Esophagus squamous epithelium (tissue), 5 donors: Measurements from ENCODE around the gene RASA1. TPM values are rescaled to one million over a fixed set of nuclear protein-coding genes. Genes with fewer than 3 reads are reported as not detected.

ENCODE experiments used
- DNase-seq: peaks from one replicate; lab custom pipeline; 2025; lab: John Stamatoyannopoulos, UW
- H3K27ac ChIP-seq, 4 donors: fragments of 200-600 bp; sonication (generic); one replicate each; pipeline ENCODE4 v1.5.1; 2016 to 2019; ENCODE audit warnings: mild to moderate bottlenecking in 1 of 4
- H3K27me3 ChIP-seq, 4 donors: fragments of 200-600 bp; sonication (generic); 1 replicate in 3 of 4; 2 replicates in 1 of 4; pipeline versions ENCODE4 v1.5.1 to v1.6.0; 2017 to 2021; ENCODE audit warnings: antibody characterized with exemption in 1 of 4
- H3K36me3 ChIP-seq, 3 donors: fragments of 200-600 bp; sonication (generic); one replicate each; pipeline ENCODE4 v1.5.1; 2016 to 2019
- H3K4me1 ChIP-seq, 3 donors: fragments of 200-600 bp; sonication (generic); one replicate each; pipeline ENCODE4 v1.5.1; 2017 to 2019
- H3K4me3 ChIP-seq, 4 donors: fragments of 200-600 bp; sonication (generic); 1 replicate in 3 of 4; 2 replicates in 1 of 4; pipeline ENCODE4 v1.5.1; 2016 to 2019; ENCODE audit warnings: mild to moderate bottlenecking in 2 of 4, moderate library complexity in 1 of 4
- H3K9me3 ChIP-seq, 3 donors: fragments of 200-600 bp; sonication (generic); one replicate each; pipeline ENCODE4 v1.5.1; 2016 to 2019
- POLR2A ChIP-seq, 4 donors: fragments of 450-650 bp; IDR thresholded peaks; one replicate each; pipeline ENCODE4 v1.6.1; 2017; ENCODE audit warnings: antibody characterized with exemption in 4 of 4, mild to moderate bottlenecking in 4 of 4, moderate library complexity in 3 of 4
- WGBS, 2 donors: methylation state at CpG; one replicate each; pipeline ENCODE4 v1.1.5; 2018; 5-methylcytosine and 5-hydroxymethylcytosine counted together
- intact Hi-C: fragments of 100-400 bp; cut with DNase I; formaldehyde crosslinking; loops from one replicate; pipeline ENCODE4 v1.15.0; 2022
- total RNA-seq, 4 donors: library from RNA; depleted of rRNA; stranded (reverse); fragments of >200 nt; gene quantifications; one replicate each; pipeline ENCODE4 v1.1.0, GENCODE V29; 2016
- TF ChIP-seq, protein P1 (sequence below), 6 experiments: fragments of 450-650 bp in 4 of 6; fragments of 200-600 bp in 2 of 6; sonication (generic) in 2 of 6; IDR thresholded peaks; one replicate each; pipeline ENCODE4 v1.5.1; 2016 to 2019; ENCODE audit warnings: antibody characterized with exemption in 6 of 6, mild to moderate bottlenecking in 4 of 6, moderate library complexity in 4 of 6
- donor health status: DM: yes; HTN: yes; CAD: no.

The RASA1 gene
- total RNA-seq, 4 donors from 2014 or later = 14.6 to 30.2 (median 26.5) TPM

DNA sequence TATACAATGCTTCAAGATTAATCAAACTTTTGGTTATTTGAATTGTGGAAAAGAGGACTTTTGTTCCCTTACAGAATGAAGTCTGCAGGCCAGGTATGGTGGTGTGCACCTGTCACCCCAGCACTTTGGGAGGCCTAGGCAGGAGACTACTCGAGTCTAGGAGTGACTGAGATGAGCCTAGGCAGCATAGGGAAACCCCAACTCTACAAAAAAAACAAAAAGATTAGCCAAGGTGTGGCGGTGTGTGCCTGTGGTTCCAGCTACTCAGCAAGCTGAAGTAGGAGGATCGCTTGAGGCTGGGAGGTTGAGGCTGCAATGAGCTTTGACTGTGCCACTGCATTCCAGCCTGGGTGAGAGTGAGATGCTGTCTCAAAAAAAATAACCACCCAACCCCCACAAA, 135.7 kb downstream of the RASA1 start:
- peaks cover 0 to 96% (median 28%) of the 10 kb centered on the region in 3 donors for H3K36me3 ChIP-seq
- peaks cover 0 to 11% (median 3%) of the 10 kb centered on the region in 3 donors for H3K4me1 ChIP-seq
- whole genome bisulfite sequencing, 2 donors = 77 to 87% methylated on average over 3 of the region's 3 CpGs
- no peaks in the 10 kb centered on the region for H3K9me3 ChIP-seq
- intact Hi-C loops = no loop called here
- TF ChIP-seq, protein P1, sequence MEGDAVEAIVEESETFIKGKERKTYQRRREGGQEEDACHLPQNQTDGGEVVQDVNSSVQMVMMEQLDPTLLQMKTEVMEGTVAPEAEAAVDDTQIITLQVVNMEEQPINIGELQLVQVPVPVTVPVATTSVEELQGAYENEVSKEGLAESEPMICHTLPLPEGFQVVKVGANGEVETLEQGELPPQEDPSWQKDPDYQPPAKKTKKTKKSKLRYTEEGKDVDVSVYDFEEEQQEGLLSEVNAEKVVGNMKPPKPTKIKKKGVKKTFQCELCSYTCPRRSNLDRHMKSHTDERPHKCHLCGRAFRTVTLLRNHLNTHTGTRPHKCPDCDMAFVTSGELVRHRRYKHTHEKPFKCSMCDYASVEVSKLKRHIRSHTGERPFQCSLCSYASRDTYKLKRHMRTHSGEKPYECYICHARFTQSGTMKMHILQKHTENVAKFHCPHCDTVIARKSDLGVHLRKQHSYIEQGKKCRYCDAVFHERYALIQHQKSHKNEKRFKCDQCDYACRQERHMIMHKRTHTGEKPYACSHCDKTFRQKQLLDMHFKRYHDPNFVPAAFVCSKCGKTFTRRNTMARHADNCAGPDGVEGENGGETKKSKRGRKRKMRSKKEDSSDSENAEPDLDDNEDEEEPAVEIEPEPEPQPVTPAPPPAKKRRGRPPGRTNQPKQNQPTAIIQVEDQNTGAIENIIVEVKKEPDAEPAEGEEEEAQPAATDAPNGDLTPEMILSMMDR (IDR thresholded peaks at IDR 0.05) = no peak
- TF ChIP-seq POLR2A (IDR thresholded peaks at IDR 0.05) = no peak
- no peak for DNase-seq
- H3K27ac ChIP-seq = no peak overlapping the region
- H3K4me3 ChIP-seq = no peak overlapping the region
- H3K27me3 ChIP-seq = no peaks in the 10 kb centered on the region

DNA sequence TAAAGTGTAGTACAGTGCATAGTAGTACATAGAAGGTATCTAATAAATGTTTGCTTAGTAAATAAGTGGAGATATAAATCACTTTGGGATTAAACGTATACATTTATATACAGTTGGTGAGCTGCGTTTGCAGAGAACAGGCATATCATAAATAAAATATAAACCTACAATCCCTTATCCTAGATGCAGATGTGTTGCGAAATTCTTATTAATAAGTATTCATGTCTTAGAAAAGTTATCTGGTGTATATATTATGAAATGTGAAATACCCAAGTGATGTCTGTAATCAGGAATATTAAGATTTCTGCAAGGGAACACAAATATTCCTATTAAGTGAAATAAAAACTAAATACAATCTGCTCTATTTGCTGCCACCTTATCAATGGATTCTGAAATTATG, 136.2 kb downstream of the RASA1 start:
- no peak for DNase-seq
- WGBS, 2 donors = 86 to 92% methylated on average over 3 of the region's 3 CpGs
- no peaks in the 10 kb centered on the region for H3K9me3 ChIP-seq
- no peak overlapping the region for H3K4me3 ChIP-seq
- peaks cover 0 to 96% (median 28%) of the 10 kb centered on the region in 3 donors for H3K36me3 ChIP-seq
- peaks cover 0 to 10% (median 3%) of the 10 kb centered on the region in 3 donors for H3K4me1 ChIP-seq
- no peaks in the 10 kb centered on the region for H3K27me3 ChIP-seq
- intact Hi-C loops = no loop called here
- TF ChIP-seq, protein P1 (IDR thresholded peaks at IDR 0.05) = no peak
- TF ChIP-seq POLR2A (IDR thresholded peaks at IDR 0.05) = no peak
- no peak overlapping the region for H3K27ac ChIP-seq

DNA sequence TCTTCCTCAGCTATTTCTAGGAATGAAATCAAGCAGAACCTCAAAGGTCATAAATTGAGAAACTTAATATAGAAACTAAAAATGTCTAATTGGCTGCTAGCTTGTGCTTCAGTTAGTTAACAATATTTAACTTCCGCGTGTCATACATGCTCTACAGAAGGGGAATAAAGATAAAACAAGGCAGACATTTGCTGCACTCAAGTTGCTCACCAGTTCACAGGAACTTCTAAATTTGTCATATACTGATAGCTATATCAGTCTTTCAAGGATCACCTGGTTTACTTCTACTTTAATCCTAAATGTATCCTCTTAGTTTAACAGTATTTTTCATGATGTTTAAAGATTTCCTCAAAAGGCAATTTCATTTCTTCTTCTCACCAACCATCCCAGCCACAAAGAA, 136.7 kb downstream of the RASA1 start:
- intact Hi-C loops = no loop called here
- DNase-seq = no peak
- WGBS, 2 donors = 89 to 92% methylated on average over 2 of the region's 2 CpGs
- Histone ChIP-seq H3K9me3 (no peaks in the 10 kb centered on the region), H3K4me1 (peaks cover 0 to 8% (median 3%) of the 10 kb centered on the region in 3 donors), H3K27me3 (no peaks in the 10 kb centered on the region), H3K4me3 (no peak overlapping the region), H3K27ac (no peak overlapping the region), H3K36me3 (peaks cover 0 to 96% (median 25%) of the 10 kb centered on the region in 3 donors)
- TF ChIP-seq POLR2A (IDR thresholded peaks at IDR 0.05) = no peak
- TF ChIP-seq, protein P1 (IDR thresholded peaks at IDR 0.05) = no peak

DNA sequence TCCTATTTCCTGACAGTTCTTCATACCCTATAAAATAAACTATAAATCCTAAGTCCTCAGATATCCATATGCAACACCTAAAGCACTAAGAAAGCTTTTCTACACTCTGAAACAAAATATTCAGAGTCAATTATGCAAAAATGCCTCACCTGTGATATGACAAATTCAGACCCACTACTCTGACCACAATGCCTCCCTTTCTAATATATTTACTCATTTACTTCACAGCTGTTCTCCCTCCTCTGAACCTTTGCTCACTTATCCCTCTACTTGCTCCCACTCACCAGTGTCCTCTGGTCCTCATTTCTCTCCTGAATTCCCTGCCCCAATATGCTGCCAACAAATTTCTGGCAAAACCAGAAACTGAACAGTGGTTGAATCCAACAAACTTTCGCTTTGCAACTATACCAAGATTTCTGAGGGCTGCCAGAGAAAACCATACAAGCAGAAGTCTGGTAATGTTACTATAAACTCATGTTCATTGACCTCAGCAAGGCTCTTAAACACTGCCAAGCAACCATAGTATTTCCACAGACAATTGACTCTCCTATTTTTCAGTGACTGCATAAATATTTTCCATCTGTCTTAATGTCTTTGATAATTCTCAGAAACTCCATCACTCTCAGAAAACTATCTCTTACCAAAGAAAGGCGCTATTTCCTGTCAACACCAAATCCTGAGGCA, 137.9 kb downstream of the RASA1 start:
- intact Hi-C loops = no loop called here
- peak overlapping the region in 1 of 4 donors; percentile 7 for H3K27ac ChIP-seq
- no peak for DNase-seq
- TF ChIP-seq, protein P1 (IDR thresholded peaks at IDR 0.05) = no peak
- no peak for TF ChIP-seq POLR2A (IDR thresholded peaks at IDR 0.05)
- peaks cover 0 to 2% (median 0%) of the 10 kb centered on the region in 3 donors for H3K4me1 ChIP-seq
- 83 to 93% methylated on average over 2 of the region's 2 CpGs for WGBS, 2 donors
- no peak overlapping the region for H3K4me3 ChIP-seq
- peaks cover 0 to 99% (median 23%) of the 10 kb centered on the region in 3 donors for H3K36me3 ChIP-seq
- H3K9me3 ChIP-seq = no peaks in the 10 kb centered on the region
- no peaks in the 10 kb centered on the region for H3K27me3 ChIP-seq

DNA sequence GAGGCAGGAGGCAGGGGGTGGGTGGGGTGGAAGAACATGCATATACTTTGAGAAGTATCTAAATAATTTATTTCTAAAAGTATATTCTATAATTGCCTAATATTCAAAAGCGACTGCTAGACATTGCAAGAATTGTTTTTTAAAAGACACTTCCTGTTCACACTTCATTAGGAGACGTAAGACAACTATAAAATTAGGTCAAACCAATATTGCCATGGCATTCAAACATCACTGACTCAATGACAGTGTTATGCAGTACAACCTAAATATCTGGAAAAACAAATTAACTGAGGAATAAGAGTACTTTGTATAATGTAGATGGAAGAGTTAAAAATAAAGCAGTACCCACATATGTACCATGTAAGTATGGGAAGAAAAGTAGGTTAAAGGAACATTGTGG, 140.5 kb downstream of the RASA1 start:
- Histone ChIP-seq H3K4me1 (peaks cover 0 to 16% (median 7%) of the 10 kb centered on the region in 3 donors), H3K27me3 (no peaks in the 10 kb centered on the region), H3K36me3 (peaks cover 0 to 78% (median 14%) of the 10 kb centered on the region in 3 donors), H3K9me3 (no peaks in the 10 kb centered on the region), H3K4me3 (no peak overlapping the region), H3K27ac (no peak overlapping the region)
- intact Hi-C loops = no loop called here
- WGBS, 2 donors = 65 to 74% methylated on average over 2 of the region's 2 CpGs
- TF ChIP-seq POLR2A (IDR thresholded peaks at IDR 0.05) = no peak
- TF ChIP-seq, protein P1 (IDR thresholded peaks at IDR 0.05) = no peak
- DNase-seq = no peak
